Ovary (tissue), 9 donors: ENCODE results near the gene SUMF1. TPM values are rescaled to one million over a fixed set of nuclear protein-coding genes. Genes with fewer than 3 reads are reported as not detected.

Experiments
- DNase-seq, 5 donors: peaks; one replicate each; pipeline ENCODE4 v3.0.0-alpha.2; 2019 to 2020
- H3K27ac ChIP-seq, 2 donors: fragments of 200-600 bp; one replicate each; pipeline versions ENCODE4 v1.5.1 to v1.8.0; 2019 to 2022
- H3K27me3 ChIP-seq: fragments of 200-600 bp; one replicate; pipeline ENCODE4 v1.8.0; 2022
- H3K36me3 ChIP-seq: fragments of 200-600 bp; sonication (generic); one replicate; pipeline ENCODE4 v1.5.1; 2019
- H3K4me1 ChIP-seq: one replicate; pipeline ENCODE4 v1.8.1; 2013; ENCODE audit warnings: mild to moderate bottlenecking, moderate library complexity; ENCODE audit not compliant: insufficient read depth
- H3K4me3 ChIP-seq: fragments of 200-600 bp; sonication (generic); one replicate; pipeline ENCODE4 v1.5.1; 2017
- H3K9me3 ChIP-seq, 2 donors: fragments of 200-600 bp in 1 of 2; sonication (generic) in 1 of 2; one replicate each; pipeline versions ENCODE4 v1.5.1 to v1.8.1; 2013 to 2019; ENCODE audit warnings: mild to moderate bottlenecking in 1 of 2, moderate library complexity in 1 of 2
- EP300 ChIP-seq: sonication (generic); formaldehyde crosslinking; IDR thresholded peaks from one replicate; pipeline ENCODE4 v1.6.1; 2017; ENCODE audit warnings: antibody characterized with exemption
- POLR2A ChIP-seq: fragments of 450-650 bp; IDR thresholded peaks from one replicate; pipeline ENCODE4 v1.6.1; 2017; ENCODE audit warnings: antibody characterized with exemption, mild to moderate bottlenecking, moderate library complexity
- WGBS, 3 donors: extraction: QIAGEN DNeasy Blood & Tissue Kit in 1 of 3; methylation state at CpG; one replicate each; pipeline versions ENCODE4 v1.1.5 to v1.1.7; 2013 to 2017; 5-methylcytosine and 5-hydroxymethylcytosine counted together
- intact Hi-C, 4 donors: fragments of 100-400 bp; cut with DNase I; formaldehyde crosslinking; loops; one replicate each; pipeline versions ENCODE4 v1.11.0 to v1.15.1; 2022 to 2023
- polyA plus RNA-seq, 2 donors: library from polyadenylated mRNA; stranded (reverse); fragments of 200-250 nt in 1 of 2; fragments of 350-450 nt in 1 of 2; fragmentation: Illumina TruSeq in 1 of 2; extraction: RNeasy Lipid Tissue Mini Kit (QIAGEN cat#74804) in 1 of 2; gene quantifications; one replicate each; pipeline ENCODE4 v1.2.3, GENCODE V29; 2013 to 2014
- total RNA-seq, 7 donors: library from RNA; depleted of rRNA in 2 of 7; stranded (reverse); fragments of >200 nt in 2 of 7; fragmentation: NEBNext Ultra II Directional in 3 of 7; extraction: Animal tissue kit (Norgen Biotek cat#: 25700) in 3 of 7; gene quantifications; one replicate each; pipeline versions ENCODE4 v1.1.0 to v1.2.4, GENCODE V29; 2016 to 2023
- TF ChIP-seq, protein P1 (sequence below), 3 donors: fragments of 450-650 bp in 2 of 3; fragments of 200-600 bp in 1 of 3; IDR thresholded peaks; one replicate each; pipeline versions ENCODE4 v1.5.1 to v1.8.0; 2016 to 2022; ENCODE audit warnings: antibody characterized with exemption in 3 of 3, mild to moderate bottlenecking in 1 of 3
- donor health status: DM: no; HTN: no; CAD: no; lungs with moderate emphysema.
- donor health status: DM: no; HTN: no; CAD: no.
- donor health status: Bipolar disorder and iron deficiency.
- donor health status: DM: yes; HTN: yes; CAD: no.
- donor health status: DM: no; HTN: no; CAD: no.
- donor health status: DM: yes; HTN: yes; CAD: no.

The SUMF1 gene
- total and polyA plus RNA-seq, 9 donors, result 17.6 to 57.2 (median 24.7) TPM

GRCh38 chr3:4419920-4420319 lies 47.1 kb downstream of the SUMF1 start:
- H3K27me3 ChIP-seq, result no peaks in the 10 kb centered on the region
- TF ChIP-seq EP300 (no peak), POLR2A (no peak)
- TF ChIP-seq, protein P1, sequence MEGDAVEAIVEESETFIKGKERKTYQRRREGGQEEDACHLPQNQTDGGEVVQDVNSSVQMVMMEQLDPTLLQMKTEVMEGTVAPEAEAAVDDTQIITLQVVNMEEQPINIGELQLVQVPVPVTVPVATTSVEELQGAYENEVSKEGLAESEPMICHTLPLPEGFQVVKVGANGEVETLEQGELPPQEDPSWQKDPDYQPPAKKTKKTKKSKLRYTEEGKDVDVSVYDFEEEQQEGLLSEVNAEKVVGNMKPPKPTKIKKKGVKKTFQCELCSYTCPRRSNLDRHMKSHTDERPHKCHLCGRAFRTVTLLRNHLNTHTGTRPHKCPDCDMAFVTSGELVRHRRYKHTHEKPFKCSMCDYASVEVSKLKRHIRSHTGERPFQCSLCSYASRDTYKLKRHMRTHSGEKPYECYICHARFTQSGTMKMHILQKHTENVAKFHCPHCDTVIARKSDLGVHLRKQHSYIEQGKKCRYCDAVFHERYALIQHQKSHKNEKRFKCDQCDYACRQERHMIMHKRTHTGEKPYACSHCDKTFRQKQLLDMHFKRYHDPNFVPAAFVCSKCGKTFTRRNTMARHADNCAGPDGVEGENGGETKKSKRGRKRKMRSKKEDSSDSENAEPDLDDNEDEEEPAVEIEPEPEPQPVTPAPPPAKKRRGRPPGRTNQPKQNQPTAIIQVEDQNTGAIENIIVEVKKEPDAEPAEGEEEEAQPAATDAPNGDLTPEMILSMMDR (IDR thresholded peaks at IDR 0.05), result no peak

DNA sequence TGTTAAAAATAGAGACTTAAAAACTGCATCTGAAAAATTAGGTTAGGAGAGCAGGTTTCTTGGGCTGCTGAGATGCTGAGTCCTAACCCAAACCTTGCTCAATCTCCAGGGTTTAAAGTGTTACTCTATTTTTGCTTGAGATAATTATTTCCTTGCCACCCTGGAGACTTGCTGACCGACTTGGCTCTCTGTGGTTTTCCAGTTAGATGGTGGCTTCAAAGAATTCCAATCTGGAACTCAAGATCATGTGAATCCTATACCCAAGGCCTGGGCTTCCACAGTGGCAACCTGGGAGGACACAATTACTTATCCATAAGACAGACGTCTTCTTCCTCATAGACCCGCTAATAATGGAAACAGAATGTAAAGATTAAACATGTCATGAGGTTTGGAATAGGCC lies 47.7 kb downstream of the SUMF1 start:
- H3K27ac ChIP-seq, result no peak overlapping the region
- intact Hi-C loops, result no loop called here

More at GRCh38 chr3:4419920-4420319, 47.1 kb downstream of the SUMF1 start:
- Histone ChIP-seq H3K4me3 (no peak overlapping the region), H3K36me3 (no peaks in the 10 kb centered on the region), H3K27ac (no peak overlapping the region), H3K9me3 (no peaks in the 10 kb centered on the region), H3K4me1 (no peaks in the 10 kb centered on the region)
- DNase-seq, result no peak
- 98 to 100% (median 98%) methylated on average over 1 of the region's 1 CpG for WGBS, 3 donors
- intact Hi-C loops, result no loop called here

DNA sequence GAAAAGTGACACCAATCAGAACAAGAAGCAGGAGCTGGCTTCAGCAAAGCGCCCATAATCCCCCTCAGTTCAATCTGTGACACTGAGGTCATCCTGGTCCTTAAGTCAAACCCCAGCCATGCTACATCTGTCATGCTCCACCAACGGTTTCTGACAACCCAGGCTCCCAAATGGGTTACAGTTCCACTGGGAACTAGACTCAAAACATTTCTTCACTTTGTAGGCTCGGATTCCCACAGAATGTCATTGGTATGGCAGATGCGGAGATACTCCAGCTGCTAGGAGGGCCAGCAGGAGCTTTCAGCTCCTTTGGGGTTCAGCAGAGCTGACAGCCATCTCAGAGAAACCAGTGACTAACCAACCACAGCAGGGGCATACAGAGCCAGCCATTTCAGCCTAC lies 48.9 kb downstream of the SUMF1 start:
- DNase-seq, result no peak
- intact Hi-C loops, result no loop called here
- no peak overlapping the region for H3K27ac ChIP-seq

More for the DNA sequence above, 47.7 kb downstream of the SUMF1 start:
- DNase-seq, result no peak
- H3K4me3 ChIP-seq, result no peak overlapping the region
- H3K9me3 ChIP-seq, result no peaks in the 10 kb centered on the region
- TF ChIP-seq EP300, result no peak
- TF ChIP-seq, protein P1 (IDR thresholded peaks at IDR 0.05), result no peak
- TF ChIP-seq POLR2A, result no peak
- H3K27me3 ChIP-seq, result no peaks in the 10 kb centered on the region
- WGBS, 3 donors, result 90 to 92% (median 91%) methylated on average over 3 of the region's 3 CpGs
- no peaks in the 10 kb centered on the region for H3K4me1 ChIP-seq
- no peaks in the 10 kb centered on the region for H3K36me3 ChIP-seq

DNA sequence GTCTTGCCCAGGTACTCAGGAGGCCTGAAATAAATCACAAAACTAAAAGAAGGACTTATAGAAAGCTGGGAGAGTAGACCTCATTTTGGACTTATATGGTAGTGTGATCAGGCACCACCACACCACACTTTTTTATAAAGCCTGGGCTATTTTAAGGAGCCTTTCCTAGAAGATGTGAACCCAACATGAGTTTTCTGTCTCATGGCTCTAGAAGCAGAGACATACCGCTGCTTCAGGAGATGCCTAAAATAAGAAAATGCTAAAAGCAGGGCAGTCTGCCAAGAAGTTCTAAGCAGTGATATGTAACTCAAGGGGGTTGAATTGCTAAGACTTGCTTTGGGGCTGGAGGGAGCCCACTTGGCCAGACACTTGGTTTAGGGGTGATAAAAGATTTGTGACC lies 49.6 kb downstream of the SUMF1 start:
- Histone ChIP-seq H3K9me3 (no peaks in the 10 kb centered on the region), H3K36me3 (no peaks in the 10 kb centered on the region), H3K27ac (no peak overlapping the region), H3K4me1 (no peaks in the 10 kb centered on the region), H3K4me3 (no peak overlapping the region), H3K27me3 (no peaks in the 10 kb centered on the region)
- TF ChIP-seq, protein P1 (IDR thresholded peaks at IDR 0.05), result no peak
- TF ChIP-seq EP300 (no peak), POLR2A (no peak)
- 35 to 43% (median 41%) methylated on average over 1 of the region's 1 CpG for WGBS, 3 donors
- DNase-seq, result no peak
- intact Hi-C loops, result no loop called here

More for the DNA sequence above, 48.9 kb downstream of the SUMF1 start:
- no peaks in the 10 kb centered on the region for H3K4me1 ChIP-seq
- no peak overlapping the region for H3K4me3 ChIP-seq
- 81 to 91% (median 89%) methylated on average over 4 of the region's 4 CpGs for WGBS, 3 donors
- no peaks in the 10 kb centered on the region for H3K27me3 ChIP-seq
- no peaks in the 10 kb centered on the region for H3K9me3 ChIP-seq
- no peaks in the 10 kb centered on the region for H3K36me3 ChIP-seq
- TF ChIP-seq EP300 (no peak), POLR2A (no peak)
- TF ChIP-seq, protein P1 (IDR thresholded peaks at IDR 0.05), result no peak
